ENCODE results near the gene SF3A2.

DNA sequence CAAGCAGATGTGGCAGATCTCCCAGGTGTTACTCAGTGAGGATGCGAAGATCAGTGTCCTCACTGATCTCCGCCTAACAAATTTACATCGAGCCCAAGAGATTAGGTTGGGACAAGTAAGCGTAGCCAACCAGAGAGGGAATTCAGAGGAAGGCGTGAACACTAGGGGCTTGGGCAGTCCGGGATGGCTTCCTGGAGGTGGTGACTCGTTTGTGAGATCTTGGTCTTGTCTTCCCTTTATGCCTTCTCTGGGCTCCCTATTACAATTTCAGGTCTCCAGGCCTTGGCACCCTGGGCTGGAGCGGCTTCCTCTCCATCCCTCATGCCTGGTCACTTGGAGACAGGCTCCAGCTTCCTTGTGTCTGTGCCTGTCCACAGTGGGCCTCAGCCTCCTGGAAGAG is 6.2 kb downstream of the SF3A2 start:
- TF ChIP-seq, protein P1, sequence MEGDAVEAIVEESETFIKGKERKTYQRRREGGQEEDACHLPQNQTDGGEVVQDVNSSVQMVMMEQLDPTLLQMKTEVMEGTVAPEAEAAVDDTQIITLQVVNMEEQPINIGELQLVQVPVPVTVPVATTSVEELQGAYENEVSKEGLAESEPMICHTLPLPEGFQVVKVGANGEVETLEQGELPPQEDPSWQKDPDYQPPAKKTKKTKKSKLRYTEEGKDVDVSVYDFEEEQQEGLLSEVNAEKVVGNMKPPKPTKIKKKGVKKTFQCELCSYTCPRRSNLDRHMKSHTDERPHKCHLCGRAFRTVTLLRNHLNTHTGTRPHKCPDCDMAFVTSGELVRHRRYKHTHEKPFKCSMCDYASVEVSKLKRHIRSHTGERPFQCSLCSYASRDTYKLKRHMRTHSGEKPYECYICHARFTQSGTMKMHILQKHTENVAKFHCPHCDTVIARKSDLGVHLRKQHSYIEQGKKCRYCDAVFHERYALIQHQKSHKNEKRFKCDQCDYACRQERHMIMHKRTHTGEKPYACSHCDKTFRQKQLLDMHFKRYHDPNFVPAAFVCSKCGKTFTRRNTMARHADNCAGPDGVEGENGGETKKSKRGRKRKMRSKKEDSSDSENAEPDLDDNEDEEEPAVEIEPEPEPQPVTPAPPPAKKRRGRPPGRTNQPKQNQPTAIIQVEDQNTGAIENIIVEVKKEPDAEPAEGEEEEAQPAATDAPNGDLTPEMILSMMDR (IDR thresholded peaks at IDR 0.05) = no peak
- TF ChIP-seq POLR2A (IDR thresholded peaks at IDR 0.05) = no peak
